M059J (cell line): ENCODE results near the gene JARID2. TPM values are rescaled to one million over a fixed set of nuclear protein-coding genes. Genes with fewer than 3 reads are reported as not detected.
A peak's percentile ranks its signal among the peaks of the same experiment; 100 is the strongest.
"Not testable (repeated sequence)": the region's sequence is repeated elsewhere in the genome, so short reads cannot be mapped to it uniquely, and the experiment has no call there.

Source experiments
- DNase-seq: peaks from one replicate; pipeline ENCODE4 v3.0.0-alpha.2; 2012; ENCODE audit warnings: low read depth
- total RNA-seq: library from RNA; depleted of rRNA; stranded (reverse); fragments of >200 nt; shearing (Covaris generic); gene quantifications from 2 replicates; pipeline ENCODE4 v1.2.3, GENCODE V29; 2014

JARID2 gene
- total RNA-seq, 1 experiment from 2014 or later = 17.6 TPM

- DNase-seq = peak; percentile 89
Observed at GRCh38 chr6:15399641-15400470, 154.0 kb downstream of the JARID2 start.

GRCh38 chr6:15400572-15401004 is 154.7 kb downstream of the JARID2 start:
- no peak for DNase-seq

GRCh38 chr6:15401120-15401519 is 155.3 kb downstream of the JARID2 start:
- DNase-seq = no peak

- DNase-seq = no peak
Observed at GRCh38 chr6:15401769-15402250, 155.9 kb downstream of the JARID2 start.

GRCh38 chr6:15402406-15403045 is 156.7 kb downstream of the JARID2 start:
- no peak for DNase-seq

- DNase-seq = no peak
Observed at GRCh38 chr6:15403094-15403755, 157.4 kb downstream of the JARID2 start.

GRCh38 chr6:15404685-15404980 is 158.8 kb downstream of the JARID2 start:
- DNase-seq = no peak

GRCh38 chr6:15405129-15406068 is 159.5 kb downstream of the JARID2 start:
- no peak for DNase-seq

GRCh38 chr6:15406452-15406851 is 160.6 kb downstream of the JARID2 start:
- DNase-seq = no peak

- no peak for DNase-seq
Observed at GRCh38 chr6:15408008-15408407, 162.1 kb downstream of the JARID2 start.

- DNase-seq = no peak
Observed at GRCh38 chr6:15408758-15409157, 162.9 kb downstream of the JARID2 start.

- DNase-seq = no peak
Observed at GRCh38 chr6:15409301-15410125, 163.6 kb downstream of the JARID2 start.

GRCh38 chr6:15410126-15410391 is 164.2 kb downstream of the JARID2 start:
- DNase-seq = no peak

GRCh38 chr6:15410752-15411151 is 164.9 kb downstream of the JARID2 start:
- DNase-seq = no peak

GRCh38 chr6:15411766-15412165 is 165.9 kb downstream of the JARID2 start:
- no peak for DNase-seq

- no peak for DNase-seq
Observed at GRCh38 chr6:15412767-15413166, 166.9 kb downstream of the JARID2 start.

- no peak for DNase-seq
Observed at GRCh38 chr6:15413466-15414234, 167.8 kb downstream of the JARID2 start.

- no peak for DNase-seq
Observed at GRCh38 chr6:15414235-15414612, 168.4 kb downstream of the JARID2 start.

- not testable (repeated sequence) for DNase-seq
Observed at GRCh38 chr6:15415622-15416021, 169.8 kb downstream of the JARID2 start.

- DNase-seq = no peak
Observed at GRCh38 chr6:15416932-15417509, 171.2 kb downstream of the JARID2 start.
